ENCODE data around the gene GDF15.
"Not testable (repeated sequence)": the region's sequence is repeated elsewhere in the genome, so short reads cannot be mapped to it uniquely, and the experiment has no call there.

The GDF15 gene, protein sequence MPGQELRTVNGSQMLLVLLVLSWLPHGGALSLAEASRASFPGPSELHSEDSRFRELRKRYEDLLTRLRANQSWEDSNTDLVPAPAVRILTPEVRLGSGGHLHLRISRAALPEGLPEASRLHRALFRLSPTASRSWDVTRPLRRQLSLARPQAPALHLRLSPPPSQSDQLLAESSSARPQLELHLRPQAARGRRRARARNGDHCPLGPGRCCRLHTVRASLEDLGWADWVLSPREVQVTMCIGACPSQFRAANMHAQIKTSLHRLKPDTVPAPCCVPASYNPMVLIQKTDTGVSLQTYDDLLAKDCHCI

DNA sequence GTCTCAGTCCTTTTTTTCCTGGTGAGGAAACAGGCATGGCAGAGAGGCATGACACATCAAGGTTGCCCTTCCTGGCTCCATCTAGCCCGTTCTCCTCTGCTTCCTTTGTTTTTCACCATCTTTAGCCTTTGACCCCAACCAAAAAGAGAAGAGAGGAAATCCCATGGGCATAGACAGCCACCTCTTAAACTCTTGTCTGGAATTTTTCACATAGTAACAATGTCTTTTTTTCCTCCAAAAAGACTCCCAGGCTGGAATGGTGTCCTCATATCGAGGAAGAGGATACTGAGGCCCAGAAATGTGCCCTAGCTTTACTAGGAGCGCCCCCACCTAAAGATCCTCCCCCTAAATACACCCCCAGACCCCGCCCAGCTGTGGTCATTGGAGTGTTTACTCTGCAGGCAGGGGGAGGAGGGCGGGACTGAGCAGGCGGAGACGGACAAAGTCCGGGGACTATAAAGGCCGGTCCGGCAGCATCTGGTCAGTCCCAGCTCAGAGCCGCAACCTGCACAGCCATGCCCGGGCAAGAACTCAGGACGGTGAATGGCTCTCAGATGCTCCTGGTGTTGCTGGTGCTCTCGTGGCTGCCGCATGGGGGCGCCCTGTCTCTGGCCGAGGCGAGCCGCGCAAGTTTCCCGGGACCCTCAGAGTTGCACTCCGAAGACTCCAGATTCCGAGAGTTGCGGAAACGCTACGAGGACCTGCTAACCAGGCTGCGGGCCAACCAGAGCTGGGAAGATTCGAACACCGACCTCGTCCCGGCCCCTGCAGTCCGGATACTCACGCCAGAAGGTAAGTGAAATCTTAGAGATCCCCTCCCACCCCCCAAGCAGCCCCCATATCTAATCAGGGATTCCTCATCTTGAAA, at the start of gene GDF15:
Gene GDF15 (plus strand): TSS at position 484 of the 868 bp plus-strand sequence. CDS start 32 bp downstream, at position 516.
- no peak for DNase-seq

DNA sequence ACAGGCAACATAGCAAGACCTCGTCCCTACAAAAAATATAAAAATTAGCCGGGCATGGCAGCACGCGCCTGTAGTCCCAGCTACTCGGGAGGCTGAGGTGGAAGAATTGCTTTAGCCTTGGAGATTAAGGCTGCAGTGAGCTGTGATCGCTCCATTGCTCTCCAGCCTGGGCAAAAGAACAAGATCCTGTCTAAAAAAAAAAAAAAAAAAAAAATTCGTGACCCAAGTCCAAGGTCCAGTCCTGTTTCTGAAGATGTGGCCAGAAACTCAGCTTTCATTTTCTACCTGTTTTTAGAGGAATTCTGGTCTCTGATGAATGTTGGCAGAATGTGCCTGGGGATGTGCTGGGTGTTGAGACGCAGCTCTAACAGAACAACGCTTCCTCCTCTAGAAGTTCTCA, 47.4 kb upstream of the GDF15 start:
- DNase-seq, result no peak

DNA sequence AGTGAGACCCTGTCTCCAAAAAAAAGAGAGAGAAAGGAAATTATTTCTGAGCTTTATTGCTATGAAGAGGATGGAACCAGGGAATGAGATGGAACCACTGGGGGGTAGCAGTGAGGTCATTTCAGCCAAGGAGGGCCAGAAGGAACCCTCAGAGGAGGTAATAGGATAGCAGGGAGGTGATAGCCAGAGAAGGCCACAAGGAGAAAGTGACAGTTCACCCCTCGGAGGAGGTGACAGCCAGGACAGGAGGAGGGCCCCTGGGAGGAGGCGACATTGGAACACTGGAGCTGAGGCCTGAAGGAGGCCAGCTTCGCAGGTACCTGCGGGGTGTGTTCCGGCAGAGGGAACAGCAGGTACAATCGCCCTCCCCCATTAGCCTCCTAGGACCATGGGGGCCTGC, 46.2 kb upstream of the GDF15 start:
- DNase-seq, result no peak

DNA sequence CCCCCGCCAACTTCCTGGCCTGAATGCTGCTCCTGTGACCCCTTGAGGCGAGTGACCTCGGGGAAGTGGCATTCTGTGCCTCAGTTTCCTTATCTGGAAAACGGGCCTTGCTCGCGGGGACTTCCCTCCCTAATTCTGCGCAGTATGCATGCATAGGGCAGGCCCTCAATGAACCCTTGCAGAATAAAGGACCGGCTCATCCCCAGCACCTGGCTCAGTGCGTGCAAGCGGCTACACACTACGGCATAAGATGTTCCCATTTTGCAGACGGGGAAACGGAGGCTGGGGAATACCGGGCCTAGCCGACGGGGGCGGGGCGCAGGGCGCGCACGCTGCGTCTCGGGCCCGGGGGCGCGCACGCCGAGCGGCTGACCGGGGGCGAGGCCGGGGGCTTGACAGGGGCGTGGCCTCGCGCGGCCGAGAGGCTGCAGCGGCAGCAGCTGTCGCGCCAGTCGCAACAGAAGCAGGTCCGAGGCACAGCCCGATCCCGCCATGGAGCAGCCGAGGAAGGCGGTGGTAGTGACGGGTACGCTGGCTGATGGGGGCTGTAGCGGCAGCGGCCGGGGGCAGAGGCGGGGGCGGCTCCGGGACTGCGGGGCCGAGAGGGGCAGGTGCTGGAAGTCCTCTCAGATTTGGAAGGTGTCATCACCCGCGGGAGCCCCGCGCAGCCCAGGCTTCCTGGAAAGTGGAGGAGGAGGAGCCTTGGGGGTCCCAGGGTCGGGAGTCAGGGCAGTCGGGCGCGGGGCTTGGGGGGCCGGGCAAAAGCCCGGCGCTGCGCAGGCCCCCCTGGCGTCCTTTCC, 45.6 kb upstream of the GDF15 start, which contains the start of gene PGPEP1:
Gene PGPEP1 (plus strand): TSS at position 409 of the 800 bp plus-strand sequence. CDS start 84 bp downstream, at position 493.
- peak; percentile 69 for DNase-seq

DNA sequence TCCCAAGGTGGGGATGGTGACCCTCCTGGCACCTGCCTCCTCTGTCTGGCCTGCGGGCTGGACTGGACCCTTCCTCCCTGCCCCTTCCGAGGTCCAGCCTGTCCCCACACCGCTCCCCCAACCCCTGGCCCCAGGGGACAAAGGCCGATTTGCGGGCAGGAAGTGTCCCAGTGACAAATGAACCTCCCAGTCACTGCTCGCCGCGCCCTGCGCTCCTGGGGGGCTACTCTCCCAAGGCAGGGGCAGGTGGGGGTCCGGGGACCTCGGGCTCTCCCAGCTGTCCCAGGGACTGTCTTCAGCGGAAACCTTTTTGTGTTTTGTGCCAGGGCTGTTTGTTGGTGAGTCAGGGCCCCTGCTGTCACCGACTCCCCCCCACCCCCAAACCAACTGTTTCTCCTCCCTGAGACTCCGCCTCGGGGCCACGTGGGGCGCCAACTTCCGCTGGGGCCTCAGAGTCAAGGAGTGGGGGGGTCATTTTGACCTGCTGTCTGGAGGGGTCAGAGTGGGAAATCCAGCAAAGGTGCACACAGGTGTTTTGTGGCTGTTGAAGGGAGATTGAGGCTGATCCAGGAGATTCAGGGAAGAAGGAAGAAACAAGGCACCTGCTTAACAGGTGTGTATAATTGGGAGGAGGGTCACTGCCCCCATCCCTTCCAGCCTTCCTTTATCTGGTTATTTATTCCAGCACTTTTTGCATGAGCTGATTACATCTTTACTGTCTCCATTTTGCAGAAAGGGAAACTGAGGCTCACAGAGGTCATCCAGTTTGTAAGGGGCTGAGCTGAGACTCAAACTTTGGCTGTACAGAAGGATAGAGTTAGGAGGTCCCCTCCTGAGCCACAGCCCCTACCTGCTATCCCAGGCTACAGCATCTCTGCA, 44.7 kb upstream of the GDF15 start:
- DNase-seq, result peak; percentile 53

DNA sequence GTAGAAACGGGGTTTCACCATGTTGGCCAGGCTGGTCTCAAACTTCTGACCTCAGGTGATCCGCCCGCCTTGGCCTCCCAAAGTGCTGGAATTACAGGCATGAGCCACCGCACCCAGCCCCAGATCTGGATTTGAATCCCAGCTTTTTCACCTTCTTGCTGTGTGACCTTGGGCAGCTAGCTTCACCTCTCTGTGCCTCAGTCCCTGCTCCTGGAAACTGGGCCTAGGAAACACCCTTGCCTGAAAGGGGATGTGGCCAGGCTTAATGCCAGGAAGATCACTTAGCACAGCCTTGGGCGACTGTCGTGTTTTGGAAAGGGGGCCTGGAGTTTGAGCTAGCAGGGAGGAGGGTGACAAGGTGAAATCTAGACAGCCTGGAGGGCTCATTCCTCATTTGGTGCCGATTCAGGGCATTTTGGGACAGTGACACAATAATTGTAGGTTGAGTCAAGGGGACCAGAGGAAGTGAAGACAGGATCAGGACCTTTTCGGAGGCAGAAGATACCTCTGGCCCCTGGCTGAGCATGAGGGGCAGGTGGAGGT, 43.8 kb upstream of the GDF15 start:
- no peak for DNase-seq

DNA sequence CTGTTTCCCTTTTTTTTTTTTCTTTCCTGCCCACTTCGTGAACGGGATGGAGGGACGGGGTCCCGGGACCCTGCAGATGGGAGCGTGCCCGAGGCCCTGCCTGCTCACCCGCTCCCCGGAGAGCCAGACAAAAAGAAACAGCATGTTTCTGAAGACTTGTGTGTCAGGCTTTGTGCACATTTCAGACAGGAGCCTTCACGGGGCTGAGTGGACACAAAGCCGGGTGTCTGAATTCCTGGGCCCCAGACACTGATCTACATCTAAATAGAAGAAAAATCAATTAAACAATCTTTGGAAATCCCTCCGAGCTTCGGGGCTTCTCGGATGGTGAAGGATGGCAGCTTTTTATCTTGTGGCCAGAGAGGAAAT, 41.4 kb upstream of the GDF15 start:
- peak; percentile 34 for DNase-seq

DNA sequence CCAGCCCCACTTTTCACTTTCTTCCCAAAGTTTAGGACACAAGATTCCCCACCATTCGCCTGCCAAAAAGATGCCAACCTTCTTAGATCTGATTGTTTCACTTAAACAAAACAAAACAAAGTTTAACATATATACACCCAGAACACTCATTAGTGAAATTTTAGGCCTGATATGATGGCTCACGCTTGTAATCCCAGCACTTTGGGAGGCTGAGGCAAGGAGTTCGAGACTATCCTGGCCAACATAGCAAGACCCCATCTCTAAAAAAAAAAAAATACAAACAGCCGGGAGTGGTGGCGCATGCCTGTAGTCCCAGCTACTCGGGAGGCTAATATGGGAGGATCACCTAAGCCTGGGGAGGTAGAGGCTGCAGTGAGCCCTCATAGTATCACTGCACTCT, 40.7 kb upstream of the GDF15 start:
- no peak for DNase-seq

DNA sequence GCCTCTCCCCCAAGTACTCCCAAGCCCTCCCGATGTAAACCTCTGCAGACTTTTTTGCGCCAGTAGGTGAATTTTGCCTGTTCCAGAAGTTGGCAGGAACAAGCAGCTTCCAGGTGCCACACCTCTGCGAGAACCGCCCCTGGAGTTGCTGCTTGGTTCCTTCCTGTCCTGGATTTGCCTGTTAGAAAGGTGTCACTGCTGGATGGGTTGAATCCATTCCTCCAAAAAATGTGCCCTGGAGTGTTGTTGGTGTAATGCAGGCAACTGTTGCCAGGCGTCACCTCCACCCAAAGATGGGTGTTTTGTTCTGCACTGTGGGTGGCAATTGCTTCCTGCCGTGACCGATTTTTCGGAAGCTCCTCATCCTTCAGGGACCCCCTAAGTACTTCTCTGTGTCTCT, 39.9 kb upstream of the GDF15 start:
- no peak for DNase-seq

DNA sequence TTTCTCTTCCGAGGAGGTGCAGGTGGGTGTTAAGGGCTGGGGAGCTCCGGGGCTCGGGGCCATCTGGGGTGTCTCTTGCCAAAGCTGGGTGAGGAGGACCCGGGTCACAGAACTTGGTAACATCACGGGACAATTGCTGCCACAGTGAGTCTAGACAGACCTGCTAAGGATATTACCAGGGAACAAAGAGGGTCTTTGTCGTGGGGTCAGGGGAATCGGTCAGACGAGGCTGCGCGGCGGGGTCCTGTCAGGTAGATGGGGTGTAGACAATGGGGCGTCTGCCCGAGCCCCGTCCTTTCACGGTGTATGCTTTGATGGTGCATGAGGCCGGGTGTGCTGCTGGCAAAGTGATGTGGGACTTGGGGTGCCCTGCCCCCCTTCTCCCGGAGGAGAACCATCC, 37.8 kb upstream of the GDF15 start:
- DNase-seq, result no peak

DNA sequence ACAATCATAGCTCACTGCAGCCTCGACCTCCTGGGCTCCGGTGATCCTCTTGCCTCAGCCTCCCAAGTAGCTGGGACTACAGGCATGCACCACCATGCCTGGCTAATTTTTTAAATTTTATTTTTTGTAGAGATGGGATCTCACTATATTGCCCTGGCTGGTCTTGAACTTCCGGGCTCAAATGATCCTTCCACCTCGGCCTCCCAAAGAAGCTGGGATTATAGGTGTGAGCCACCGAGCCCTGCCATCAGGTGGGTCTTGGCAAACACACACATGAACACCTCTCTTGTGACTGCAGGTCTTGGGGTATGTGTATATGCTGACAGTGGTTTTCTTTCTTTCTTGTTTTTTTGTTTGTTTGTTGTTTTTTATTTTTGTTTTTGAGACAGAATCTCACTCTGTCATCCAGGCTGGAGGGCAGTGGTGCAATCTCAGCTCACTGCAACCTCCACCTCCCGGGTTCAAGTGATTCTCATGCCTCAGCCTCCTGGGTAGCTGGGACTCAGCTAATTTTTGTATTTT, 37.1 kb upstream of the GDF15 start:
- DNase-seq, result not testable (repeated sequence)

DNA sequence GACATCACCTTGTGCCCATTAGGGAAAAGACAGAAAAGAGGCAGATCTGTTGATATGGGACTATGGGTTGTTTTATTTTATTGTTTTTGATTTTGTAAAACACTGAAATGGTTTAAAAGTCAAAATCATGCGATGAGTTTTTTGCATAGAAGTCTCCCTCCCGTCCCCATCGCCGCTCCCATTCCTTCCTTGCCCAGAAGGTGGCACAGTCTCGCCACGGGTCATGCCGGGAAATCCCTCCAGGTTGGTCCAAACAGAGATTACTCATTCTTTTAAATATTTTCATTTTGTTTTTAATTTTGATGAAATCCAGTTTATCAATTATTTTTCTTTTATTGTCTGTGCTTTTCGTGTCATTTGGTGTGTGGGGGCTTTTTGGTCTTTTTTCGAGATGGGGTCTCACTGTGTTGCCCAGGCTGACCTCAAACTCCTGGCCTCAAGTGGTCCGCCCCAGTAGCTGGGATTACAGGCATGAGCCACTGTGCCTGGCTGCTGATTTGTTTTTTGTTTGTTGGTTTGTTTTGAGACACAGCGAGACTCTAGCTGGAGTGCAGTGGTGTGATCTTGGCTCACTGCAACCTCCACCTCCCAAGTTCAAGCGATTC, 36.3 kb upstream of the GDF15 start:
- no peak for DNase-seq

DNA sequence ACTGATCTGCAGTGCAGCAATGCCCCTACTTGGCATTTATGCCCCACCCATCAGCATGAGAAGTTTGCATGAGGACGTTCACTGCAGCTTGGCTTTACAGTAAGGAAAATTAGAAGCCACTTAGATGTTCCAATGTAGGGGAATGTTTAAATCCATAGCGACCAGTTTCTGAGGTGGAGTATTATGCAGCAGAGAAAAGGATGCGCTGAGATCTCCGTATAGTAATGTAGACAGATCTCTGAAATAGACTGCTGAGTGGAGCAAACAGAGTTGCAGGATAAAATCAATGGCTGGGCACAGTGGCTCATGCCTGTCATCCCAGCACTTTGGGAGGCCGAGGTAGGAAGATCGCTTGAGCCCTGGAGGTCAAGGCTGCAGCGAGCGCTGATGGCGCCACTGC, 35.5 kb upstream of the GDF15 start:
- DNase-seq, result no peak

DNA sequence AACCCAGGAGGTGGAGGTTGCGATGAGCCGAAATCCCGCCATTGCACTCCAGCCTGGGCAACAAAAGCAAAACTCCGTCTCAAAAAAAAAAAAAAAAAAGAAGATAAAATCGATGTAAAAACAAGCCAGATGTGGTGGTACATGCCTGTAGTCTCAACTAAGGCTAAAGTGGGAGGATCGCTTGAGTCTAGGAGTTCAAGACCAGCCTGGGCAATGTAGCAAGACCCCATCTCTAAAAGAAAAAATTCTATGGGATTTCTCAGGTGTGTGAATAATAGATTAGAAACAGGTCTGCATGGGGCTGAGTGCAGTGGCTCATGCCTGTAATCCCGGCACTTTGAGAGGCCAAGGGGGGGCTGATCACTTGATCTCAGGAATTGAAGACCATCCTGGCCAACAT, 34.4 kb upstream of the GDF15 start:
- DNase-seq, result no peak

DNA sequence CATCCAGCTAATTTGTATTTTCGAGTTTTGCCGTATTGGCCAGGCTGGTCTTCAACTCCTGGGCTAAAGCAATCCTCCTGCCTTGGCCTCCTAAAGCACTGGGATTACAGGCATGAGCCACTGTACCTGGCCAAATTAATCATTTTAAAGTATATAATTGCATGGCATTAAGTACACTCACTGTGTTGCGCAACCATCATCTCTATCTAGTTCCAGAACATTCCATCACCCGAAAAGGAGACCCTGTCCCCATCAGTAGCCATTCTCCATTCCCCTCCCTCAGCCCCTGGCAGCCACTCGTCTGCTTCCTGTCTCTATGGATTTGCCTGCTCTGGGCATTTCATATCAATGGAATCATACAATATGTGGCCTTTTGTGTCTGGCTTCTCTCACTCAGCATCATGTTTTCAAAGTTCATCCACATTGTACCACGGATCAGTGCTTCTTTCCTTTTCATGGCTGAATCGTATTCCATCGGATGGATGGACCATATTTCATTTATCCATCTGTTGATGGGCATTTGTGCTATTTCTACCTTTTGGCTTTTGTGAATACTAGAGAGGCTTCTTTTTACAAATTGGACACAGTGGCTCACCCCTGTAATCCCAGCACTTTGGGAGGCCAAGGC, 32.5 kb upstream of the GDF15 start:
- no peak for DNase-seq

DNA sequence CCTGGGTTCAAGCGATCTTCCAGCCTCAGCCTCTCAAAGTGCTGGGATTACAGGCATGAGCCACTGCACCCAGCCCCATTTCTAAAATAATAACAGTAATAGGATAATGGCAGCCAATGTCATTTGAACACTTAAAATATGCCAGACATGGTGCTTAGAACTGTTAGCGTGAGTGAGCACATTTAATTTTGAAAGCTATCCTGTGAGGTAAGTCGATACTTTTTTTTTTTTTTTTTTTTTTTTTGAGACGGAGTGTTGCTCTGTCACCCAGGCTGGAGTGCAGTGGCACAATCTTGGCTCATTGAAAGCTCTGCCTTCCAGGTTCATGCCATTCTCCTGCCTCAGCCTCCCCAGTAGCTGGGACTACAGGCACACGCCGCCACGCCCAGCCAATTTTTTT, 31.2 kb upstream of the GDF15 start:
- not testable (repeated sequence) for DNase-seq

DNA sequence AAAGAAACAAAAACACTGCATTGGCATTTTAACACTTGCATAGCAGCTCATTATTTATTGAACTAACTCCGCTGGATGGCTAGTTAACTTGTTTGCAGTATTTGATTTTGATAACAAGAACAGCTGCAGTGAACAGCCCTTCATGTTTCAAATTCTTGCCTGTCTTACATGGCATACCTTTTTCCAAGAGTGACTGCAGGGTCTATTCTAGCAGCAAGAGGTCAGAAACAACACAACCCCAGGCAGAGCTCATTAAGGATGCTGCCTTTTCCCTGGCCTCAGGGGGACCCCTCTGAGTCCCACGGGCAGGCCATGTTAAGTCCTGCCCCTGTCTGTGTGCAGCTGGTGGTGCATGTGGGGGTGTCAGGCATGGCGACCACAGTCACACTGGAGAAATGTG, 28.9 kb upstream of the GDF15 start:
- DNase-seq, result no peak

DNA sequence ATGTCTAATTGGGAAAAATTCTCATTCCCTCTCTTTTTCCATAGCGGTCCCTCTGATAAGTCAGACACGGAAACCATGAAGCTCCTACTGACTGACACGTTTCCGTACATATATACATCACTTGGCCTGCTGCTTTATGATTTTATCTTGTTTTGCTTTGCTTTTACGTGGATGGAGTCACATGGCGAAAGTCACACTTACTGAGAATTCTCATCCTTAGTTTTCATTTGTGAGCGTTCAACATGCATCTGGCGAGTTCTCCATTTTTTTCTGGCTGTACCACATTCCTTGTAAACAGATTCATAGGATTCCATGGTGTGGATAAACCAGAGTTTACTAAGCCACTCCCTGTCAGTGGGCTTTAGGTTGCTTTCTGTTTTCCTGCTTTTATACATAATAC, 24.3 kb upstream of the GDF15 start:
- no peak for DNase-seq

DNA sequence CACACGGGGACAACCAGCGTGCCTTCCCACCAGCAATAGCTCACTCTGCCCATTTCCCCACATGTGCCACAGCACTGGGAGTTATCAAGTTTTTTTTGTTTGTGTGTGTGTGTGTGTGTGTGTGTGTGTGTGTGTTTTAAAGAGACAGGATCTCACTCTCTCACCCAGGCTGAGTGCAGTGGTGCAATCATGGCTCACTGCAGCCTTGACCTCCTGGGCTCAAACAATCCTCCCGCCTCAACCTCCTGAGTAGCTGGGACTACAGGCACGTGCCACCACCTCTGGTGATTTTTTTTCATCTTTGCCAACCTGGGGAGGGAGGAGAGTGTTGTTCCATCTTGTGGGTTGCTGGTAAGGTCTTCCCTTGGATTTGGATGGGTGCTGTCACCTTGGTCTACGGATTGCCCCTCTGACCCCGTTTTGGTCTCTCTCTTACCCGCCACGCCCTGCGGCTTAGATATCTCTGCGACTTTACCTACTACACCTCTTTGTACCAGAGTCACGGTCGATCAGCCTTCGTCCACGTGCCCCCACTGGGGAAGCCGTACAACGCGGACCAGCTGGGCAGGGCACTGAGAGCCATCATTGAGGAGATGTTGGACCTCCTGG, 22.9 kb upstream of the GDF15 start:
- no peak for DNase-seq

DNA sequence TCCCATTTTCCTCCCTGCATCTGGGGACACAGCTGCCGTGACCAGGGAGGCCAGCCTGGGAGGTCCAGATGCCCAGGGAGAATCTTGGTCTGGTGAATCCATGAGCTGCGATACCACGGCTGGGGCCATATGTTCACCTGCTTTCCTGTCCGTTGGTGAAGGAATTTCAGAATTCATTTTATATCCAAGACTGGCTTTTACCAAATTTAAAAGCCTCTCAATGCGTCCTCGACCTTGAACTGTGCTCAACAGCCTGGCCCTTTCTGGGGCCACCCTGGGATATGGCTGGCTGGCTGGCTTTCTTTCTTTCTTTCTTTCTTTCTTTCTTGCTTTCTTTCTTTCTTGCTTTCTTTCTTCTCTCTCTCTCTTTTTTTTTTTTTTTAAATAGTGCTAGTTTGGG, 22.2 kb upstream of the GDF15 start:
- DNase-seq, result no peak
